Measurements from ENCODE around the gene NUDT1. TPM values are rescaled to one million over a fixed set of nuclear protein-coding genes. Genes with fewer than 3 reads are reported as not detected.

The NUDT1 gene
- total RNA-seq, 1 experiment from 2014 or later, result 100 TPM

GRCh38 chr7:2272031-2272430 is 30.0 kb downstream of the NUDT1 start (continued):
- TF ChIP-seq USF2 (CRISPR knock-in tag; IDR thresholded peaks at IDR 0.05), result no peak

GRCh38 chr7:2273866-2274265 is 31.8 kb downstream of the NUDT1 start:
- no peak overlapping the region for H3K4me3 Mint-ChIP-seq
- peak overlapping the region; percentile 94; the same call in 1 of the 2 replicates for H3K27ac Mint-ChIP-seq
- H3K4me1 Mint-ChIP-seq, result peaks cover 21% of the 10 kb centered on the region
- DNase-seq (ENCODE audit: low spot score) (no peak), ATAC-seq (no peak)
- H3K9me3 Mint-ChIP-seq, result no peaks in the 10 kb centered on the region
- ChIA-PET CTCF (interaction anchor here (0.9 kb wide), 1 partner anchor 74 kb away, joined by 7 read pairs; no protein-coding TSS in a partner anchor), POLR2A (no interaction called here)
- H3K36me3 Mint-ChIP-seq, result peaks cover 15% of the 10 kb centered on the region
- TF ChIP-seq JAZF1 (CRISPR knock-in tag; IDR thresholded peaks at IDR 0.05), result no peak
- no peak for TF ChIP-seq ARID4B (CRISPR knock-in tag; IDR thresholded peaks at IDR 0.05; ENCODE audit: borderline replicate concordance)
- TF ChIP-seq SP1 (CRISPR knock-in tag; conservative IDR thresholded peaks at IDR 0.05), result no peak
- no peak for TF ChIP-seq CTCF (IDR thresholded peaks at IDR 0.05)
- TF ChIP-seq GABPB1 (CRISPR knock-in tag; IDR thresholded peaks at IDR 0.05), result no peak
- no peak for TF ChIP-seq USF1 (CRISPR knock-in tag; IDR thresholded peaks at IDR 0.05)
- no peak for TF ChIP-seq PRRX2 (CRISPR knock-in tag; IDR thresholded peaks at IDR 0.05)
- no peak for TF ChIP-seq ELF4 (CRISPR knock-in tag; IDR thresholded peaks at IDR 0.05; ENCODE audit: low read depth)
- TF ChIP-seq NFYB (CRISPR knock-in tag; conservative IDR thresholded peaks at IDR 0.05; ENCODE audit: low read depth), result no peak
- TF ChIP-seq JUN (CRISPR knock-in tag; IDR thresholded peaks at IDR 0.05), result no peak
- no peak for TF ChIP-seq NFE2L1 (CRISPR knock-in tag; IDR thresholded peaks at IDR 0.05)
- no peak for TF ChIP-seq GTF2I (CRISPR knock-in tag; conservative IDR thresholded peaks at IDR 0.05)
- TF ChIP-seq HMGA2 (CRISPR knock-in tag; IDR thresholded peaks at IDR 0.05), result no peak
- no peak for TF ChIP-seq ZNF671 (CRISPR knock-in tag; IDR thresholded peaks at IDR 0.05)
- H3K27me3 Mint-ChIP-seq (ENCODE audit: low read depth), result no peaks in the 10 kb centered on the region

GRCh38 chr7:2274666-2275065 is 32.6 kb downstream of the NUDT1 start:
- H3K36me3 Mint-ChIP-seq, result peaks cover 9% of the 10 kb centered on the region
- DNase-seq (ENCODE audit: low spot score), result no peak
- peaks cover 15% of the 10 kb centered on the region for H3K4me1 Mint-ChIP-seq
- no peak for ATAC-seq
- POLR2A ChIA-PET, result interaction anchor here (0.5 kb wide), 1 partner anchor 13 kb away, joined by 4 read pairs; no protein-coding TSS in a partner anchor
- no peaks in the 10 kb centered on the region for H3K27me3 Mint-ChIP-seq (ENCODE audit: low read depth)
- CTCF ChIA-PET, result interaction anchor here (0.9 to 1.3 kb wide), 2 partner anchors 30 to 73 kb away, joined by 3 to 7 read pairs; no protein-coding TSS in a partner anchor
- no peaks in the 10 kb centered on the region for H3K9me3 Mint-ChIP-seq
- no peak overlapping the region for H3K4me3 Mint-ChIP-seq
- H3K27ac Mint-ChIP-seq, result 0 out of 2 replicates have a peak overlapping the region, but pooled peaks have one; percentile 63
- TF ChIP-seq ZNF232 (CRISPR knock-in tag; IDR thresholded peaks at IDR 0.05), result no peak
- TF ChIP-seq ATF1 (CRISPR knock-in tag; IDR thresholded peaks at IDR 0.05), result no peak
- TF ChIP-seq ZNF121 (CRISPR knock-in tag; IDR thresholded peaks at IDR 0.05), result no peak
- no peak for TF ChIP-seq FOXP1 (CRISPR knock-in tag; IDR thresholded peaks at IDR 0.05; ENCODE audit: borderline replicate concordance)
- TF ChIP-seq NFYB (CRISPR knock-in tag; conservative IDR thresholded peaks at IDR 0.05; ENCODE audit: low read depth), result no peak
- no peak for TF ChIP-seq ZNF263 (CRISPR knock-in tag; IDR thresholded peaks at IDR 0.05; ENCODE audit: low read depth)
- TF ChIP-seq ZBTB43 (CRISPR knock-in tag; IDR thresholded peaks at IDR 0.05), result no peak
- no peak for TF ChIP-seq ZBTB21 (CRISPR knock-in tag; IDR thresholded peaks at IDR 0.05; ENCODE audit: borderline replicate concordance)
- TF ChIP-seq IRF1 (CRISPR knock-in tag; IDR thresholded peaks at IDR 0.05), result no peak
- TF ChIP-seq NFATC4 (CRISPR knock-in tag; IDR thresholded peaks at IDR 0.05), result no peak
